Panc1 (cell line): Measurements from ENCODE around the gene TOM1.

Source experiments
- POLR2AphosphoS5 ChIP-seq: IDR thresholded peaks from 2 replicates; pipeline ENCODE4 v1.6.1; 2012; ENCODE audit warnings: mild to moderate bottlenecking, low read depth, low read length, moderate library complexity
- SIN3A ChIP-seq: IDR thresholded peaks from 2 replicates; pipeline ENCODE4 v1.6.1; 2012; ENCODE audit warnings: low read depth, mild to moderate bottlenecking, low read length, moderate library complexity, borderline replicate concordance; ENCODE audit not compliant: insufficient read depth
- TF ChIP-seq, protein P1 (sequence below): fragments of 450-650 bp; IDR thresholded peaks from 2 replicates; pipeline ENCODE4 v1.5.1; 2017; ENCODE audit warnings: mild to moderate bottlenecking
- TF ChIP-seq, protein P2 (sequence below), 2 experiments: IDR thresholded peaks; 2 replicates each; pipeline ENCODE4 v1.6.1; 2011 to 2012; ENCODE audit warnings: low read depth in 2 of 2, control low read depth in 1 of 2, low read length in 1 of 2, mild to moderate bottlenecking in 1 of 2, moderate library complexity in 1 of 2; ENCODE audit not compliant: insufficient read depth in 1 of 2

DNA sequence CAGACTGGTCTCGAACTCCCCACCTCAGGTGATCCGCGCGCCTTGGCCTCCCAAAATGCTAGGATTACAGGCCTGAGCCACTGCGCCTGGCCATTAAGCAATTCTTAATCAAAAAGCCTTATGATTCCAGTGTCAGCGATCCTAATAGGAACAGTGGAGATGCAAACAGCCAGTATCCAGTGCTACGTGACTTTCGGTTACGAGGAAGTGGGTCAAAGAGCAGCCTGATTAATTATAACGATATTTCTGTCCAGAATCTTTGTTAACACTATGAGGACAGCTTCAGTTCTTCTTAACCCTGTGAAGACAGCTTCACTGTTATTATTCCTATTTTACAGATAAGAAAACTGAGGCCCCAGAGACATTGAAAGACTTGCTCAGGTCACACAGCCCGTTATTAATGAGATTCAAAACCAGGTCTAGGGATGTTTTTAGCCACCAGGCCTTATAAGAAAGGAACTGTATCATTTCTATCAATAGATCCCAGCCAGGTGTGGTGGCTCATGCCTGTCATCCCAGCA lies 63.9 kb downstream of the TOM1 start:
- TF ChIP-seq, protein P1, sequence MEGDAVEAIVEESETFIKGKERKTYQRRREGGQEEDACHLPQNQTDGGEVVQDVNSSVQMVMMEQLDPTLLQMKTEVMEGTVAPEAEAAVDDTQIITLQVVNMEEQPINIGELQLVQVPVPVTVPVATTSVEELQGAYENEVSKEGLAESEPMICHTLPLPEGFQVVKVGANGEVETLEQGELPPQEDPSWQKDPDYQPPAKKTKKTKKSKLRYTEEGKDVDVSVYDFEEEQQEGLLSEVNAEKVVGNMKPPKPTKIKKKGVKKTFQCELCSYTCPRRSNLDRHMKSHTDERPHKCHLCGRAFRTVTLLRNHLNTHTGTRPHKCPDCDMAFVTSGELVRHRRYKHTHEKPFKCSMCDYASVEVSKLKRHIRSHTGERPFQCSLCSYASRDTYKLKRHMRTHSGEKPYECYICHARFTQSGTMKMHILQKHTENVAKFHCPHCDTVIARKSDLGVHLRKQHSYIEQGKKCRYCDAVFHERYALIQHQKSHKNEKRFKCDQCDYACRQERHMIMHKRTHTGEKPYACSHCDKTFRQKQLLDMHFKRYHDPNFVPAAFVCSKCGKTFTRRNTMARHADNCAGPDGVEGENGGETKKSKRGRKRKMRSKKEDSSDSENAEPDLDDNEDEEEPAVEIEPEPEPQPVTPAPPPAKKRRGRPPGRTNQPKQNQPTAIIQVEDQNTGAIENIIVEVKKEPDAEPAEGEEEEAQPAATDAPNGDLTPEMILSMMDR: no peak
- TF ChIP-seq POLR2AphosphoS5 (no peak), SIN3A (no peak)
- TF ChIP-seq, protein P2, sequence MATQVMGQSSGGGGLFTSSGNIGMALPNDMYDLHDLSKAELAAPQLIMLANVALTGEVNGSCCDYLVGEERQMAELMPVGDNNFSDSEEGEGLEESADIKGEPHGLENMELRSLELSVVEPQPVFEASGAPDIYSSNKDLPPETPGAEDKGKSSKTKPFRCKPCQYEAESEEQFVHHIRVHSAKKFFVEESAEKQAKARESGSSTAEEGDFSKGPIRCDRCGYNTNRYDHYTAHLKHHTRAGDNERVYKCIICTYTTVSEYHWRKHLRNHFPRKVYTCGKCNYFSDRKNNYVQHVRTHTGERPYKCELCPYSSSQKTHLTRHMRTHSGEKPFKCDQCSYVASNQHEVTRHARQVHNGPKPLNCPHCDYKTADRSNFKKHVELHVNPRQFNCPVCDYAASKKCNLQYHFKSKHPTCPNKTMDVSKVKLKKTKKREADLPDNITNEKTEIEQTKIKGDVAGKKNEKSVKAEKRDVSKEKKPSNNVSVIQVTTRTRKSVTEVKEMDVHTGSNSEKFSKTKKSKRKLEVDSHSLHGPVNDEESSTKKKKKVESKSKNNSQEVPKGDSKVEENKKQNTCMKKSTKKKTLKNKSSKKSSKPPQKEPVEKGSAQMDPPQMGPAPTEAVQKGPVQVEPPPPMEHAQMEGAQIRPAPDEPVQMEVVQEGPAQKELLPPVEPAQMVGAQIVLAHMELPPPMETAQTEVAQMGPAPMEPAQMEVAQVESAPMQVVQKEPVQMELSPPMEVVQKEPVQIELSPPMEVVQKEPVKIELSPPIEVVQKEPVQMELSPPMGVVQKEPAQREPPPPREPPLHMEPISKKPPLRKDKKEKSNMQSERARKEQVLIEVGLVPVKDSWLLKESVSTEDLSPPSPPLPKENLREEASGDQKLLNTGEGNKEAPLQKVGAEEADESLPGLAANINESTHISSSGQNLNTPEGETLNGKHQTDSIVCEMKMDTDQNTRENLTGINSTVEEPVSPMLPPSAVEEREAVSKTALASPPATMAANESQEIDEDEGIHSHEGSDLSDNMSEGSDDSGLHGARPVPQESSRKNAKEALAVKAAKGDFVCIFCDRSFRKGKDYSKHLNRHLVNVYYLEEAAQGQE (IDR thresholded peaks at IDR 0.05; ENCODE audit: insufficient read depth in 1 of 2, low read depth in 2 of 2, low read length in 1 of 2): no peak
